Spleen (tissue), 11 donors: ENCODE results near the gene LRIG1. TPM values are rescaled to one million over a fixed set of nuclear protein-coding genes. Genes with fewer than 3 reads are reported as not detected.

Source experiments
- DNase-seq: peaks from one replicate; pipeline ENCODE4 v3.0.0-alpha.2; 2020
- H3K27ac ChIP-seq, 8 donors: fragments of 200-600 bp; sonication (generic) in 7 of 8; 1 replicate in 4 of 8; 2 replicates in 4 of 8; pipeline versions ENCODE4 v1.5.0 to v1.8.0; 2016 to 2021; ENCODE audit warnings: inconsistent platforms in 4 of 8, mild to moderate bottlenecking in 4 of 8, moderate library complexity in 1 of 8
- H3K27me3 ChIP-seq, 7 donors: fragments of 200-600 bp; sonication (generic) in 6 of 7; replicated peaks in 1 of 7; 1 replicate in 4 of 7; 2 replicates in 3 of 7; pipeline versions ENCODE4 v1.5.0 to v1.8.0; 2016 to 2021; ENCODE audit warnings: inconsistent platforms in 3 of 7, mild to moderate bottlenecking in 1 of 7
- H3K36me3 ChIP-seq, 6 donors: fragments of 200-600 bp; sonication (generic) in 5 of 6; 1 replicate in 4 of 6; 2 replicates in 2 of 6; pipeline versions ENCODE4 v1.5.0 to v1.8.0; 2016 to 2021; ENCODE audit warnings: inconsistent platforms in 2 of 6
- H3K4me1 ChIP-seq, 6 donors: fragments of 200-600 bp; sonication (generic) in 5 of 6; 1 replicate in 3 of 6; 2 replicates in 3 of 6; pipeline versions ENCODE4 v1.5.0 to v1.8.0; 2016 to 2021; ENCODE audit warnings: inconsistent platforms in 3 of 6
- H3K4me3 ChIP-seq, 8 donors: fragments of 200-600 bp; sonication (generic) in 7 of 8; 1 replicate in 4 of 8; 2 replicates in 4 of 8; pipeline versions ENCODE4 v1.5.0 to v1.8.0; 2016 to 2021; ENCODE audit warnings: inconsistent platforms in 4 of 8, mild to moderate bottlenecking in 4 of 8, moderate library complexity in 2 of 8
- H3K9me3 ChIP-seq, 8 donors: fragments of 200-600 bp; sonication (generic) in 7 of 8; 1 replicate in 4 of 8; 2 replicates in 4 of 8; pipeline versions ENCODE4 v1.5.0 to v1.8.0; 2016 to 2021; ENCODE audit warnings: inconsistent platforms in 4 of 8
- CTCF ChIP-seq, 11 experiments: fragments of 200-600 bp in 7 of 11; fragments of 450-650 bp in 4 of 11; sonication (generic) in 4 of 11; IDR thresholded peaks in 8 of 11; conservative IDR thresholded peaks in 3 of 11; 1 replicate in 7 of 11; 2 replicates in 4 of 11; pipeline versions ENCODE4 v1.4.0 to v1.8.0; 2016 to 2021; ENCODE audit warnings: antibody characterized with exemption in 11 of 11, inconsistent platforms in 4 of 11, mild to moderate bottlenecking in 1 of 11
- POLR2A ChIP-seq, 3 donors: fragments of 450-650 bp; IDR thresholded peaks; one replicate each; pipeline ENCODE4 v1.5.1; 2017; ENCODE audit warnings: antibody characterized with exemption in 3 of 3, mild to moderate bottlenecking in 1 of 3
- POLR2AphosphoS5 ChIP-seq, 3 donors: sonication (generic); formaldehyde crosslinking; IDR thresholded peaks; one replicate each; pipeline ENCODE4 v1.5.1; 2017; ENCODE audit warnings: antibody characterized with exemption in 3 of 3
- WGBS, 5 donors: extraction: QIAGEN DNeasy Blood & Tissue Kit in 3 of 5; methylation state at CpG; one replicate each; pipeline versions ENCODE4 v1.1.5 to v1.1.7; 2013 to 2018; 5-methylcytosine and 5-hydroxymethylcytosine counted together
- intact Hi-C: fragments of 100-400 bp; cut with DNase I; formaldehyde crosslinking; loops from one replicate; pipeline ENCODE4 v1.15.0; 2023; ENCODE audit warnings: low total_unique reads
- polyA plus RNA-seq, 3 donors: library from polyadenylated mRNA; stranded (reverse); fragments of 200-250 nt; gene quantifications; one replicate each; pipeline ENCODE4 v1.2.1, GENCODE V29; 2013
- total RNA-seq, 7 donors: library from RNA; depleted of rRNA in 3 of 7; stranded (reverse); fragments of >200 nt in 3 of 7; fragmentation: NEBNext Ultra II Directional in 4 of 7; extraction: Animal tissue kit (Norgen Biotek cat#: 25700) in 4 of 7; gene quantifications; one replicate each; pipeline versions ENCODE4 v1.1.0 to v1.2.1, GENCODE V29; 2016 to 2021
- donor health status: healthy with polysubstance abuse.
- donor health status: DM: no; HTN: no; CAD: no; lungs with moderate emphysema.
- donor health status: DM: no; HTN: no; CAD: no.
- donor health status: Bipolar disorder and iron deficiency.
- donor health status: healthy.
- donor health status: DM: no; HTN: no; CAD: no.
- donor health status: DM: yes; HTN: yes; CAD: no.

The LRIG1 gene
- total and polyA plus RNA-seq, 10 donors, result 5.9 to 19.7 (median 11.9) TPM

GRCh38 chr3:66393333-66394005, 107.4 kb downstream of the LRIG1 start:
- Histone ChIP-seq H3K9me3 (peaks cover 0 to under 1% (median 0%) of the 10 kb centered on the region in 8 donors), H3K4me1 (peaks cover 4 to 53% (median 26%) of the 10 kb centered on the region in 6 donors), H3K36me3 (peaks cover 0 to 61% (median 9%) of the 10 kb centered on the region in 6 donors), H3K27ac (peak overlapping the region; percentile 24 to 81 (median 64)), H3K27me3 (no peaks in the 10 kb centered on the region), H3K4me3 (peak overlapping the region in 5 of 8 donors; percentile 15 to 57 (median 20))
- 38 to 62% (median 55%) methylated on average over 13 of the region's 13 CpGs for WGBS, 5 donors
- intact Hi-C loops, result loop anchor here (10.0 kb wide), 1 partner anchor 109 kb away; no protein-coding TSS in a partner anchor
- DNase-seq, result no peak
- TF ChIP-seq CTCF (IDR thresholded peaks at IDR 0.05 in 8 of 11, conservative IDR thresholded peaks at IDR 0.05 in 3 of 11) (no peak), POLR2AphosphoS5 (IDR thresholded peaks at IDR 0.05) (no peak), POLR2A (IDR thresholded peaks at IDR 0.05) (no peak)

- H3K4me3 ChIP-seq, result peak overlapping the region in 3 of 8 donors; percentile 20 to 57 (median 29)
These were observed 107.9 kb downstream of the LRIG1 start for GRCh38 chr3:66392966-66393332.

GRCh38 chr3:66392512-66392911, 108.3 kb downstream of the LRIG1 start:
- peaks cover 0 to 54% (median 9%) of the 10 kb centered on the region in 6 donors for H3K36me3 ChIP-seq
- intact Hi-C loops, result loop anchor here (10.0 kb wide), 1 partner anchor 108 kb away; no protein-coding TSS in a partner anchor
- H3K27me3 ChIP-seq, result no peaks in the 10 kb centered on the region
- peaks cover 4 to 55% (median 26%) of the 10 kb centered on the region in 6 donors for H3K4me1 ChIP-seq
- peak overlapping the region in 1 of 8 donors; percentile 57 for H3K4me3 ChIP-seq
- WGBS, 5 donors, result 80 to 91% (median 85%) methylated on average over 3 of the region's 3 CpGs
- no peak for DNase-seq
- TF ChIP-seq POLR2AphosphoS5 (IDR thresholded peaks at IDR 0.05) (no peak), CTCF (IDR thresholded peaks at IDR 0.05 in 8 of 11, conservative IDR thresholded peaks at IDR 0.05 in 3 of 11) (no peak), POLR2A (IDR thresholded peaks at IDR 0.05) (no peak)
- peaks cover 0 to 6% (median 0%) of the 10 kb centered on the region in 8 donors for H3K9me3 ChIP-seq
- H3K27ac ChIP-seq, result peak overlapping the region in 5 of 8 donors; percentile 60 to 81 (median 70)

More at GRCh38 chr3:66392966-66393332, 107.9 kb downstream of the LRIG1 start:
- DNase-seq, result no peak
- Histone ChIP-seq H3K4me1 (peaks cover 4 to 53% (median 26%) of the 10 kb centered on the region in 6 donors), H3K27me3 (no peaks in the 10 kb centered on the region), H3K27ac (peak overlapping the region in 7 of 8 donors; percentile 40 to 81 (median 67)), H3K9me3 (peaks cover 0 to 6% (median 0%) of the 10 kb centered on the region in 8 donors), H3K36me3 (peaks cover 0 to 57% (median 9%) of the 10 kb centered on the region in 6 donors)
- WGBS, 5 donors, result 85 to 98% (median 97%) methylated on average over 2 of the region's 2 CpGs
- intact Hi-C loops, result loop anchor here (10.0 kb wide), 1 partner anchor 108 kb away; no protein-coding TSS in a partner anchor
- TF ChIP-seq CTCF (IDR thresholded peaks at IDR 0.05 in 8 of 11, conservative IDR thresholded peaks at IDR 0.05 in 3 of 11), result no peak

- intact Hi-C loops, result loop anchor here (10.0 kb wide), 1 partner anchor 105 kb away; no protein-coding TSS in a partner anchor
These were observed 110.8 kb downstream of the LRIG1 start for GRCh38 chr3:66390013-66390412.

More at GRCh38 chr3:66390013-66390412, 110.8 kb downstream of the LRIG1 start:
- peak overlapping the region in 1 of 8 donors; percentile 37 for H3K27ac ChIP-seq
- no peaks in the 10 kb centered on the region for H3K27me3 ChIP-seq
- H3K36me3 ChIP-seq, result peaks cover 0 to 54% (median 11%) of the 10 kb centered on the region in 6 donors
- H3K9me3 ChIP-seq, result peaks cover 0 to 10% (median 1%) of the 10 kb centered on the region in 8 donors
- no peak for DNase-seq
- H3K4me3 ChIP-seq, result no peak overlapping the region
- H3K4me1 ChIP-seq, result peaks cover 4 to 75% (median 33%) of the 10 kb centered on the region in 6 donors
- TF ChIP-seq CTCF (IDR thresholded peaks at IDR 0.05 in 8 of 11, conservative IDR thresholded peaks at IDR 0.05 in 3 of 11), result no peak
- TF ChIP-seq POLR2A (IDR thresholded peaks at IDR 0.05), result no peak
- TF ChIP-seq POLR2AphosphoS5 (IDR thresholded peaks at IDR 0.05), result no peak
